ENCODE results near the gene CHIC2. TPM values are rescaled to one million over a fixed set of nuclear protein-coding genes. Genes with fewer than 3 reads are reported as not detected.

CHIC2 gene
- total RNA-seq, result 10 to 100 TPM; 22.2 to 36.7 (median 29.0) TPM

- TF ChIP-seq CTCF (IDR thresholded peaks at IDR 0.05; ENCODE audit: low read depth), result no peak
These were observed at the start of gene CHIC2 for GRCh38 chr4:54064317-54065111. Gene CHIC2 (minus strand): TSS chr4:54064605. CDS start chr4:54064300, 305 bp downstream.

DNA sequence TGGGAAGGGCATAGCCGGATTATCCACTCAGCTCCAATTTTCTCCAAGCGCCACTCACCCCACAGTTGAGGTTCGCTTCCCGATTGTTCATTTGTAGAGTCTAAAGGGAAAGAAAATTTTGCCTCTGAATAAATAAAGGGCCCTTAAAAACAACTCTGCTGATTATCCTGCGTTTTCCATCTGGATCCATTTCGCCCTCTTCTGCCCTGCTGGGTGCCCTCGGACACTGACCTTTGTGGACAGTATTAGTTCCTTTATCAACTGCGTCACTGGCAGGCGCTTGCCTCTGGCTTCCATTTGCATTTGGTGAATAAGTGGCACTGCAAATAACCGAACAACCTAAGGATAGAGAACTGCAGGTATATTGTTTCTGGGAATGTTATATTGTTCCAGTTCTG lies 45.6 kb upstream of the CHIC2 start:
- no peak for TF ChIP-seq CTCF (IDR thresholded peaks at IDR 0.05; ENCODE audit: low read depth)

DNA sequence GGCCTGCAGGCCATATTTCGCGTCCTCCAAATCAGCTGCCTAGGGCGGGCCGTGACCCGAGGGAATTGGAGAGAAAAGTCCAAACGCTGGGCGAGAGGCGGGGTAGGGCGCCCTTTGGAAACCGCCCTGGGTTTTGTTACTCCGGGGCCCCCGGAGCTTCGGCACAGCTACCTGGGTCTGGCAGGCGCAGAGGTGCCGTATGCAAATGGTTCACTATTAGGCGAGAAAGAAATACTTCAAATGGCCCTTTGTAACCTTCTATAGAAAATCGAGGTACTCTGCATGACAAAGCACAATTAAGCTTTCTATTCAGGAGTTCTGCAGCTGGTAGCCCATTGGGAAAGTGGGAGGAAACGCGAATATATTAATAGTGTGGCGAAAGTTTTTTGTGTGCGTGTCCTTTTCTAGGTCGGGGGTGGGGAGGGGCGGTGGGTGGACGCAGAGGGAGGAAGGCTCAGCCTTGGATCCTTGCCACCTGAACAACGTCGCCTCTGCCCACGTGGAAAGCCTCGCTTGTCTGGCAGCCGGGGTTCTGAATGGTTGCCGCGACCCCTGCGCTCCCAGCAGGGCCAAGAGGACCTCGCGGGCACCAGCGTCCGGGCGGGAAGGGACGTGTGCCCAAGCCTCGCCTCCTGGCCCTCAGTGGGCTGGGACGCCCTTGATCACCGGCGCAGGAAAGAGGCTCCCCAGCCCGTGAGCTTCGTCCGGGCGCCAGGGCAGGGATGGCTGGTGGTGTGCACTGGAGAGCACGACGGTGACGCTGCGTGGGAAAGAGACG lies 45.0 kb upstream of the CHIC2 start:
- no peak for TF ChIP-seq CTCF (IDR thresholded peaks at IDR 0.05; ENCODE audit: low read depth)

- no peak for TF ChIP-seq CTCF (IDR thresholded peaks at IDR 0.05; ENCODE audit: low read depth)
These were observed 43.7 kb upstream of the CHIC2 start for GRCh38 chr4:54107951-54108748.

DNA sequence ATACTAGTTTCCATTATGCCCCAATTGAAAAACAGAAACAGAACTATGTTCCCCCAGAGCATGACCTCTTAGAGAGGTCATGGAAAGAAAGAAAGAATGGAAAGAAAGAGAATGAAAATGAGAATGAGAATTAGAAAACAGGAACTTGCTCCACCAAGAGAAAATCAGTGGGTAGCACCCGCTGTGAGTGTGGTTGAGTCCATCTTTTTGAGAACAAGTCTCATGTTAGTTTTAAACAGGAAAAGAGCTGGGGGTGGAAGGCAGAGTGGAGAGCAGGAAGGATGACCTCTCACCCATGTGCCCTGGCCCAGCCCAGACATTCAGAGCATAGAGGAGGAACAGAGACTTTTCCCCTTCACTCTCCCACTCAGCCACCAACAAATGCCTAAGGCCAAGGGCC lies 40.5 kb upstream of the CHIC2 start:
- TF ChIP-seq CTCF (IDR thresholded peaks at IDR 0.05; ENCODE audit: low read depth), result no peak

- TF ChIP-seq CTCF (IDR thresholded peaks at IDR 0.05; ENCODE audit: low read depth), result no peak
These were observed 38.8 kb upstream of the CHIC2 start for GRCh38 chr4:54103190-54103574.
